SK-N-SH (cell line): ENCODE results near the gene CIAO3.

Experiments
- EP300 ChIP-seq, 2 experiments: IDR thresholded peaks; 2 replicates each; pipeline versions ENCODE4 v1.4.0 to v1.6.1; 2012; ENCODE audit warnings: borderline replicate concordance in 1 of 2, low read depth in 1 of 2, low read length in 1 of 2
- FOXJ3 ChIP-seq: sonication (generic); formaldehyde crosslinking; IDR thresholded peaks from 2 replicates; pipeline ENCODE4 v1.5.1; 2020; ENCODE audit warnings: mild to moderate bottlenecking, missing genetic modification reagents
- MAX ChIP-seq: IDR thresholded peaks from 2 replicates; pipeline ENCODE4 v1.4.0; 2012; ENCODE audit warnings: low read depth

GRCh38 chr16:772959-773358 is 32.2 kb upstream of the CIAO3 start:
- TF ChIP-seq MAX: no peak
- TF ChIP-seq FOXJ3 (CRISPR knock-in tag): no peak
- TF ChIP-seq EP300 (IDR thresholded peaks at IDR 0.05; ENCODE audit: borderline replicate concordance in 1 of 2, low read depth in 1 of 2, low read length in 1 of 2): no peak
